HG02938 (cell line): ENCODE measurements around the gene SHKBP1.
"Not testable (repeated sequence)": the region's sequence is repeated elsewhere in the genome, so short reads cannot be mapped to it uniquely, and the experiment has no call there.

Experiments
- ATAC-seq: cut with Tn5 transposase; IDR thresholded peaks from one replicate; pipeline ENCODE4 v1.9.1; 2021; ENCODE audit warnings: mild to moderate bottlenecking, moderate library complexity; ENCODE audit not compliant: unreplicated experiment

The SHKBP1 gene

GRCh38 chr19:40584007-40584406 lies 7.3 kb downstream of the SHKBP1 start:
- ATAC-seq = no peak

GRCh38 chr19:40585241-40585981 lies 8.7 kb downstream of the SHKBP1 start:
- ATAC-seq = no peak

GRCh38 chr19:40585982-40586422 lies 9.3 kb downstream of the SHKBP1 start:
- ATAC-seq = no peak

GRCh38 chr19:40586611-40587010 lies 9.9 kb downstream of the SHKBP1 start:
- ATAC-seq = no peak

- no peak for ATAC-seq
Observed at GRCh38 chr19:40588110-40588854, 11.6 kb downstream of the SHKBP1 start.

- ATAC-seq = no peak
Observed at GRCh38 chr19:40588926-40589569, 12.4 kb downstream of the SHKBP1 start.

- ATAC-seq = no peak
Observed at GRCh38 chr19:40589591-40590429, 13.1 kb downstream of the SHKBP1 start.

GRCh38 chr19:40590464-40591265 lies 14.0 kb downstream of the SHKBP1 start:
- no peak for ATAC-seq

GRCh38 chr19:40591724-40592123 lies 15.1 kb downstream of the SHKBP1 start:
- ATAC-seq = not testable (repeated sequence)

- no peak for ATAC-seq
Observed at GRCh38 chr19:40592170-40592569, 15.5 kb downstream of the SHKBP1 start.

GRCh38 chr19:40594255-40594654 lies 17.6 kb downstream of the SHKBP1 start:
- no peak for ATAC-seq

- ATAC-seq = no peak
Observed at GRCh38 chr19:40594657-40595091, 18.0 kb downstream of the SHKBP1 start.

- ATAC-seq = no peak
Observed at GRCh38 chr19:40596608-40597328, 20.1 kb downstream of the SHKBP1 start.

- ATAC-seq = no peak
Observed at GRCh38 chr19:40597329-40597838, 20.7 kb downstream of the SHKBP1 start.

- ATAC-seq = no peak
Observed at GRCh38 chr19:40598121-40598917, 21.6 kb downstream of the SHKBP1 start.

- ATAC-seq = no peak
Observed at GRCh38 chr19:40598918-40599307, 22.2 kb downstream of the SHKBP1 start.

GRCh38 chr19:40599331-40599901 lies 22.7 kb downstream of the SHKBP1 start:
- no peak for ATAC-seq
